SK-N-SH (cell line): ENCODE measurements around the gene ATP1A2. TPM values are rescaled to one million over a fixed set of nuclear protein-coding genes. Genes with fewer than 3 reads are reported as not detected.

Experiments used
- CTCF ChIA-PET: fragments of 300-600, 350-600 bp; formaldehyde crosslinking; extraction: SDS; loops from one replicate; lab custom pipeline; 2021; lab: Yijun Ruan, JAX
- POLR2A ChIA-PET: fragments of 350-600 bp; sonication (Branson Sonifier 250); formaldehyde crosslinking; extraction: SDS; loops from one replicate; lab custom pipeline; 2020; ENCODE audit warnings: antibody characterized with exemption, inconsistent platforms; lab: Yijun Ruan, JAX
- DNase-seq: peaks from one replicate; pipeline ENCODE4 v3.0.0; 2012
- H2AFZ ChIP-seq: fragments of 200-600 bp; sonication (generic); 2 replicates; pipeline ENCODE4 v1.8.1; 2016; ENCODE audit warnings: antibody characterized with exemption, mild to moderate bottlenecking, low read depth
- H3F3A ChIP-seq: fragments of 200-600 bp; sonication (generic); replicated peaks from 2 replicates; pipeline ENCODE3; 2016; ENCODE audit warnings: antibody characterized with exemption, mild to moderate bottlenecking; ENCODE audit not compliant: insufficient read depth
- H3K27ac ChIP-seq, 2 experiments: fragments of 200-500 bp in 1 of 2; fragments of 200-600 bp in 1 of 2; sonication (Bioruptor generic) in 1 of 2; sonication (generic), shearing (Covaris generic) in 1 of 2; 2 replicates each; pipeline versions ENCODE4 v1.5.1 to v1.6.1; 2014 to 2016; ENCODE audit warnings: low read depth in 2 of 2, inconsistent platforms in 1 of 2, low read length in 1 of 2, mild to moderate bottlenecking in 1 of 2, mixed read lengths in 1 of 2
- H3K27me3 ChIP-seq: fragments of 200-600 bp; sonication (generic), shearing (Covaris generic); 2 replicates; pipeline ENCODE4 v1.6.1; 2016; ENCODE audit warnings: mixed run types; ENCODE audit not compliant: insufficient read depth
- H3K36me3 ChIP-seq, 2 experiments: fragments of 200-500 bp in 1 of 2; fragments of 200-600 bp in 1 of 2; sonication (Bioruptor generic) in 1 of 2; sonication (generic) in 1 of 2; replicated peaks in 1 of 2; 2 replicates each; pipeline versions ENCODE3 to v1.5.1; 2014 to 2016; ENCODE audit warnings: low read length in 1 of 2, mild to moderate bottlenecking in 1 of 2; ENCODE audit not compliant: insufficient read depth in 2 of 2, control insufficient read depth in 1 of 2
- H3K4me1 ChIP-seq, 2 experiments: fragments of 200-500 bp in 1 of 2; fragments of 200-600 bp in 1 of 2; sonication (Bioruptor generic) in 1 of 2; sonication (generic), shearing (Covaris generic) in 1 of 2; 2 replicates each; pipeline versions ENCODE4 v1.5.1 to v1.6.1; 2014 to 2016; ENCODE audit warnings: low read depth in 1 of 2, low read length in 1 of 2, mixed run types in 1 of 2; ENCODE audit not compliant: insufficient read depth in 2 of 2, control insufficient read depth in 1 of 2
- H3K4me2 ChIP-seq: fragments of 200-600 bp; sonication (generic), shearing (Covaris generic); 2 replicates; pipeline ENCODE4 v1.6.1; 2017; ENCODE audit warnings: mixed run types
- H3K4me3 ChIP-seq, 2 experiments: fragments of 200-500 bp in 1 of 2; fragments of 200-600 bp in 1 of 2; sonication (Bioruptor generic) in 1 of 2; sonication (generic), shearing (Covaris generic) in 1 of 2; 2 replicates each; pipeline versions ENCODE4 v1.5.1 to v1.8.1; 2014 to 2016; ENCODE audit warnings: low read depth in 2 of 2, inconsistent platforms in 1 of 2, low read length in 1 of 2, mild to moderate bottlenecking in 1 of 2, mixed read lengths in 1 of 2, moderate library complexity in 1 of 2
- H3K79me2 ChIP-seq: fragments of 200-600 bp; sonication (generic); 2 replicates; pipeline ENCODE4 v1.8.1; 2017; ENCODE audit warnings: mild to moderate bottlenecking; ENCODE audit not compliant: insufficient read depth
- H3K9ac ChIP-seq: fragments of 200-600 bp; sonication (generic); 2 replicates; pipeline ENCODE4 v1.6.1; 2017; ENCODE audit warnings: mixed run types
- H3K9me2 ChIP-seq: fragments of 200-600 bp; sonication (generic); 2 replicates; pipeline ENCODE4 v1.6.1; 2017; ENCODE audit warnings: mixed run types
- H3K9me3 ChIP-seq: fragments of 200-600 bp; sonication (generic); 2 replicates; pipeline ENCODE4 v1.6.1; 2017; ENCODE audit warnings: mixed run types, mild to moderate bottlenecking, moderate library complexity
- H4K20me1 ChIP-seq: fragments of 200-600 bp; sonication (generic); 2 replicates; pipeline ENCODE4 v1.6.1; 2017; ENCODE audit warnings: mild to moderate bottlenecking, mixed run types; ENCODE audit not compliant: insufficient read depth
- CHD2 ChIP-seq: fragments of 150-350 bp; IDR thresholded peaks from 2 replicates; pipeline ENCODE4 v1.6.1; 2018; ENCODE audit warnings: low read length; ENCODE audit not compliant: partially characterized antibody
- CTCF ChIP-seq: fragments of 200-600 bp; sonication (generic); IDR thresholded peaks from 2 replicates; pipeline ENCODE4 v1.6.1; 2017; ENCODE audit warnings: antibody characterized with exemption, mild to moderate bottlenecking, moderate library complexity
- EP300 ChIP-seq, 2 experiments: IDR thresholded peaks; 2 replicates each; pipeline versions ENCODE4 v1.4.0 to v1.6.1; 2012; ENCODE audit warnings: borderline replicate concordance in 1 of 2, low read depth in 1 of 2, low read length in 1 of 2
- EZH2phosphoT487 ChIP-seq: fragments of 200-600 bp; sonication (generic); IDR thresholded peaks from 2 replicates; pipeline ENCODE4 v1.6.1; 2017; ENCODE audit warnings: low read depth, mixed run types, mild to moderate bottlenecking, antibody characterized with exemption, moderate library complexity, borderline replicate concordance
- FOSL2 ChIP-seq: IDR thresholded peaks from 2 replicates; pipeline ENCODE4 v1.4.0; 2012; ENCODE audit warnings: low read depth, mild to moderate bottlenecking, moderate library complexity, borderline replicate concordance
- FOXJ3 ChIP-seq: sonication (generic); formaldehyde crosslinking; IDR thresholded peaks from 2 replicates; pipeline ENCODE4 v1.5.1; 2020; ENCODE audit warnings: mild to moderate bottlenecking, missing genetic modification reagents
- GABPA ChIP-seq: IDR thresholded peaks from 2 replicates; pipeline ENCODE4 v1.4.0; 2012; ENCODE audit warnings: low read depth, mild to moderate bottlenecking
- JUND ChIP-seq: IDR thresholded peaks from 2 replicates; pipeline ENCODE4 v1.4.0; 2012
- MAX ChIP-seq: IDR thresholded peaks from 2 replicates; pipeline ENCODE4 v1.4.0; 2012; ENCODE audit warnings: low read depth
- MXI1 ChIP-seq: IDR thresholded peaks from 2 replicates; pipeline ENCODE4 v1.6.1; 2012; ENCODE audit warnings: mild to moderate bottlenecking, low read depth, low read length, improper control_type of control experiment
- NRF1 ChIP-seq: IDR thresholded peaks from 2 replicates; pipeline ENCODE4 v1.6.1; 2012; ENCODE audit warnings: low read depth, mild to moderate bottlenecking, low read length
- RFX5 ChIP-seq: IDR thresholded peaks from 2 replicates; pipeline ENCODE4 v1.6.1; 2012; ENCODE audit warnings: mild to moderate bottlenecking, improper control_type of control experiment, low read length
- RXRA ChIP-seq: IDR thresholded peaks from 2 replicates; pipeline ENCODE4 v1.4.0; 2012; ENCODE audit warnings: low read depth, mild to moderate bottlenecking, borderline replicate concordance
- SIN3A ChIP-seq: IDR thresholded peaks from 2 replicates; pipeline ENCODE4 v1.6.1; 2012; ENCODE audit warnings: low read depth, mild to moderate bottlenecking, low read length, moderate library complexity, borderline replicate concordance
- SMC3 ChIP-seq: IDR thresholded peaks from 2 replicates; pipeline ENCODE4 v1.6.1; 2012; ENCODE audit warnings: low read depth, low read length, improper control_type of control experiment
- USF1 ChIP-seq: IDR thresholded peaks from 2 replicates; pipeline ENCODE4 v1.4.0; 2012; ENCODE audit warnings: low read depth, borderline replicate concordance
- polyA plus RNA-seq, 3 experiments: library from polyadenylated mRNA; depleted of rRNA; stranded (reverse); fragments of >200 nt; gene quantifications; 2 replicates each; pipeline ENCODE4 v1.2.3, GENCODE V29; 2012
- TF ChIP-seq, protein P1 (sequence below): IDR thresholded peaks from 2 replicates; pipeline ENCODE4 v1.6.1; 2012; ENCODE audit warnings: mild to moderate bottlenecking, low read depth, low read length, moderate library complexity

Gene ATP1A2
- polyA plus RNA-seq, 1 of the 3 experiments (the other 2 are of a cell fraction), result 0.07 TPM

GRCh38 chr1:160148121-160148520 is 32.6 kb downstream of the ATP1A2 start (continued):
- TF ChIP-seq, protein P1, sequence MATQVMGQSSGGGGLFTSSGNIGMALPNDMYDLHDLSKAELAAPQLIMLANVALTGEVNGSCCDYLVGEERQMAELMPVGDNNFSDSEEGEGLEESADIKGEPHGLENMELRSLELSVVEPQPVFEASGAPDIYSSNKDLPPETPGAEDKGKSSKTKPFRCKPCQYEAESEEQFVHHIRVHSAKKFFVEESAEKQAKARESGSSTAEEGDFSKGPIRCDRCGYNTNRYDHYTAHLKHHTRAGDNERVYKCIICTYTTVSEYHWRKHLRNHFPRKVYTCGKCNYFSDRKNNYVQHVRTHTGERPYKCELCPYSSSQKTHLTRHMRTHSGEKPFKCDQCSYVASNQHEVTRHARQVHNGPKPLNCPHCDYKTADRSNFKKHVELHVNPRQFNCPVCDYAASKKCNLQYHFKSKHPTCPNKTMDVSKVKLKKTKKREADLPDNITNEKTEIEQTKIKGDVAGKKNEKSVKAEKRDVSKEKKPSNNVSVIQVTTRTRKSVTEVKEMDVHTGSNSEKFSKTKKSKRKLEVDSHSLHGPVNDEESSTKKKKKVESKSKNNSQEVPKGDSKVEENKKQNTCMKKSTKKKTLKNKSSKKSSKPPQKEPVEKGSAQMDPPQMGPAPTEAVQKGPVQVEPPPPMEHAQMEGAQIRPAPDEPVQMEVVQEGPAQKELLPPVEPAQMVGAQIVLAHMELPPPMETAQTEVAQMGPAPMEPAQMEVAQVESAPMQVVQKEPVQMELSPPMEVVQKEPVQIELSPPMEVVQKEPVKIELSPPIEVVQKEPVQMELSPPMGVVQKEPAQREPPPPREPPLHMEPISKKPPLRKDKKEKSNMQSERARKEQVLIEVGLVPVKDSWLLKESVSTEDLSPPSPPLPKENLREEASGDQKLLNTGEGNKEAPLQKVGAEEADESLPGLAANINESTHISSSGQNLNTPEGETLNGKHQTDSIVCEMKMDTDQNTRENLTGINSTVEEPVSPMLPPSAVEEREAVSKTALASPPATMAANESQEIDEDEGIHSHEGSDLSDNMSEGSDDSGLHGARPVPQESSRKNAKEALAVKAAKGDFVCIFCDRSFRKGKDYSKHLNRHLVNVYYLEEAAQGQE, result no peak
- TF ChIP-seq MAX, result no peak
- no peak for TF ChIP-seq SMC3

DNA sequence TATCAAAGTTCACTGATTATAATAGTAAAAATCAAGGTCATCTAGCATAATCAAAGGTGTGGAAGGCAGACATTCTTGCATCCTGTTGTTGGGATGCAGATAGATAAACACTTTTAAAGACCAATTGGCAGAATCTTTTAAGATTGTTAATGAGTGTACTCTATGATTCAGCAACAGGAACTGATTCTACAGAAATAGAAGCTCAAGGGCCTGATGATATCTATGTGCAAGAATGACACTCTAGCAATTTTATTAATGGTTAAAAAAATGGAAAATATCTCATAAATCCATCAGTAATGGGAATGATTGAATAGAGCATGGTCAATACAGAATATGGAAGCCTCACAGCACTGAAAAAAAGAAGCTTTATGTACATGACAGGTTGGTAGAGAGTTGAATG is 33.7 kb downstream of the ATP1A2 start:
- no peak for DNase-seq
- Histone ChIP-seq H3K9me2 (no peaks in the 10 kb centered on the region), H3F3A (no peaks in the 10 kb centered on the region), H2AFZ (peak overlapping the region; percentile 32; the same call in 1 of the 2 replicates), H3K9me3 (no peaks in the 10 kb centered on the region), H3K27me3 (no peaks in the 10 kb centered on the region; the same call in 1 of the 2 replicates), H3K4me3 (no peak overlapping the region), H3K4me1 (0 out of 4 replicates have a peak, but pooled peaks cover 0 to 9% of the 10 kb centered on the region in 2 experiments), H3K4me2 (no peak overlapping the region), H3K9ac (no peak overlapping the region), H3K36me3 (no peaks in the 10 kb centered on the region), H3K79me2 (no peaks in the 10 kb centered on the region)
- POLR2A ChIA-PET, result no interaction called here
- TF ChIP-seq GABPA (no peak), NRF1 (no peak), RXRA (no peak), EZH2phosphoT487 (no peak), SIN3A (no peak), CHD2 (no peak), EP300 (IDR thresholded peaks at IDR 0.05; ENCODE audit: borderline replicate concordance in 1 of 2, low read depth in 1 of 2, low read length in 1 of 2) (no peak), JUND (no peak), USF1 (no peak), RFX5 (no peak), MXI1 (no peak), FOXJ3 (no peak), FOSL2 (no peak), CTCF (no peak)
- TF ChIP-seq, all 33 proteins: peak for 0
- CTCF ChIA-PET, result interaction anchor here (1.0 to 1.9 kb wide), 5 partner anchors 13 to 142 kb away, joined by 3 to 4 read pairs (median 4); no protein-coding TSS in a partner anchor
- Histone ChIP-seq H3K27ac (peak overlapping the region in 1 of 2 experiments; percentile 53; a peak in 2 of 4 replicates), H4K20me1 (no peaks in the 10 kb centered on the region)
